K562 (cell line): ENCODE results near the gene KAZN. TPM values are rescaled to one million over a fixed set of nuclear protein-coding genes. Genes with fewer than 3 reads are reported as not detected.

Experiments used
- ARID1B ChIP-seq: fragments of 450-650 bp; IDR thresholded peaks from 2 replicates; pipeline ENCODE4 v1.6.1; 2016; ENCODE audit warnings: antibody characterized with exemption, mild to moderate bottlenecking, inconsistent platforms
- BDP1 ChIP-seq: IDR thresholded peaks from 3 replicates; pipeline ENCODE4 v1.6.1; 2011; ENCODE audit not compliant: insufficient read length, insufficient read depth
- CREBBP ChIP-seq: IDR thresholded peaks from one replicate; pipeline ENCODE4 v1.6.1; 2012; ENCODE audit warnings: low read depth, mild to moderate bottlenecking, control low read depth, inconsistent platforms, low read length
- DACH1 ChIP-seq: fragments of 450-650 bp; IDR thresholded peaks from 2 replicates; pipeline ENCODE4 v1.6.1; 2018; ENCODE audit not compliant: partially characterized antibody
- ESRRB ChIP-seq: fragments of 250-450 bp; sonication (Bioruptor Pico); IDR thresholded peaks from 2 replicates; pipeline ENCODE4 v1.5.0; 2020; ENCODE audit warnings: mild to moderate bottlenecking, moderate library complexity, borderline replicate concordance
- KDM5B ChIP-seq: fragments of 200-600 bp; sonication (generic); IDR thresholded peaks from 2 replicates; pipeline ENCODE4 v1.6.1; 2012; ENCODE audit warnings: low read depth, mild to moderate bottlenecking, moderate library complexity, low read length, control low read depth, inconsistent platforms; ENCODE audit not compliant: insufficient replicate concordance
- NCOA2 ChIP-seq, 2 experiments: fragments of 450-650 bp; IDR thresholded peaks; 2 replicates each; pipeline ENCODE4 v1.6.1; 2018; ENCODE audit warnings: mild to moderate bottlenecking in 2 of 2, moderate library complexity in 1 of 2; ENCODE audit not compliant: partially characterized antibody in 2 of 2
- PHB ChIP-seq: fragments of 250-450 bp; sonication (Bioruptor Pico); IDR thresholded peaks from 2 replicates; pipeline ENCODE4 v1.5.0; 2021
- PRPF4 ChIP-seq: fragments of 200-400 bp; formaldehyde crosslinking; IDR thresholded peaks from one replicate; pipeline ENCODE4 v1.6.1; 2017; ENCODE audit warnings: low read length, low read depth, mild to moderate bottlenecking; ENCODE audit not compliant: insufficient read depth, poor library complexity, severe bottlenecking
- RBM15 ChIP-seq: fragments of 200-400 bp; formaldehyde crosslinking; IDR thresholded peaks from 2 replicates; pipeline ENCODE4 v1.6.1; 2018; ENCODE audit warnings: mild to moderate bottlenecking, low read length, moderate library complexity; ENCODE audit not compliant: insufficient read depth
- YY1 ChIP-seq, 3 experiments: IDR thresholded peaks; 2 replicates each; pipeline ENCODE4 v1.6.1; 2011; ENCODE audit warnings: low read length in 2 of 3, mild to moderate bottlenecking in 2 of 3, moderate library complexity in 2 of 3, borderline replicate concordance in 1 of 3, control low read depth in 1 of 3, low read depth in 1 of 3; ENCODE audit not compliant: insufficient read depth in 3 of 3, insufficient replicate concordance in 2 of 3, control insufficient read depth in 1 of 3, insufficient read length in 1 of 3; ENCODE audit errors: extremely low read depth in 1 of 3
- polyA plus RNA-seq, 8 experiments: library from polyadenylated mRNA; depleted of rRNA in 4 of 8; stranded (reverse) in 5 of 8; unstranded in 3 of 8; fragments of >200 nt; fragmentation: Nextera tagmentation in 2 of 8; fragmentation: Illumina TruSeq in 1 of 8; extraction: Ambion mirVana in 2 of 8; extraction: Trizol in 1 of 8; gene quantifications; 2 replicates each; pipeline versions ENCODE4 v1.2.1 to v1.2.3, GENCODE V29; 2011 to 2014; ENCODE audit warnings: inconsistent platforms in 1 of 8, missing spikeins in 1 of 8
- total RNA-seq, 7 experiments: library from RNA; depleted of rRNA in 6 of 7; stranded (reverse); fragments of >200 nt in 6 of 7; fragmentation: Illumina TruSeq in 2 of 7; extraction: Trizol in 2 of 7; gene quantifications; 2 replicates each; pipeline versions ENCODE4 v1.2.1 to v1.2.3, GENCODE V29; 2011 to 2021; ENCODE audit warnings: low replicate concordance in 1 of 7
- TF ChIP-seq, protein P1 (sequence below): IDR thresholded peaks from 2 replicates; pipeline ENCODE4 v1.6.1; 2014; ENCODE audit warnings: antibody characterized with exemption
- TF ChIP-seq, protein P2 (sequence below): fragments of 450-650 bp; formaldehyde crosslinking; IDR thresholded peaks from 2 replicates; pipeline ENCODE4 v1.4.0; 2022; ENCODE audit warnings: missing genetic modification characterization
- TF ChIP-seq, protein P3 (sequence below): fragments of 450-650 bp; formaldehyde crosslinking; conservative IDR thresholded peaks from 2 replicates; pipeline ENCODE4 v1.4.0; 2022; ENCODE audit warnings: mild to moderate bottlenecking, missing genetic modification characterization
- TF ChIP-seq, protein P4 (sequence below): fragments of 450-650 bp; formaldehyde crosslinking; IDR thresholded peaks from 2 replicates; pipeline ENCODE4 v1.4.0; 2020; ENCODE audit warnings: mild to moderate bottlenecking, mixed read lengths

Gene KAZN
- total and polyA plus RNA-seq, 9 of the 15 experiments (the other 6 are each of a cell fraction or from before 2014, with no cell fraction given), result 2.1 to 21.6 (median 5.4) TPM

DNA sequence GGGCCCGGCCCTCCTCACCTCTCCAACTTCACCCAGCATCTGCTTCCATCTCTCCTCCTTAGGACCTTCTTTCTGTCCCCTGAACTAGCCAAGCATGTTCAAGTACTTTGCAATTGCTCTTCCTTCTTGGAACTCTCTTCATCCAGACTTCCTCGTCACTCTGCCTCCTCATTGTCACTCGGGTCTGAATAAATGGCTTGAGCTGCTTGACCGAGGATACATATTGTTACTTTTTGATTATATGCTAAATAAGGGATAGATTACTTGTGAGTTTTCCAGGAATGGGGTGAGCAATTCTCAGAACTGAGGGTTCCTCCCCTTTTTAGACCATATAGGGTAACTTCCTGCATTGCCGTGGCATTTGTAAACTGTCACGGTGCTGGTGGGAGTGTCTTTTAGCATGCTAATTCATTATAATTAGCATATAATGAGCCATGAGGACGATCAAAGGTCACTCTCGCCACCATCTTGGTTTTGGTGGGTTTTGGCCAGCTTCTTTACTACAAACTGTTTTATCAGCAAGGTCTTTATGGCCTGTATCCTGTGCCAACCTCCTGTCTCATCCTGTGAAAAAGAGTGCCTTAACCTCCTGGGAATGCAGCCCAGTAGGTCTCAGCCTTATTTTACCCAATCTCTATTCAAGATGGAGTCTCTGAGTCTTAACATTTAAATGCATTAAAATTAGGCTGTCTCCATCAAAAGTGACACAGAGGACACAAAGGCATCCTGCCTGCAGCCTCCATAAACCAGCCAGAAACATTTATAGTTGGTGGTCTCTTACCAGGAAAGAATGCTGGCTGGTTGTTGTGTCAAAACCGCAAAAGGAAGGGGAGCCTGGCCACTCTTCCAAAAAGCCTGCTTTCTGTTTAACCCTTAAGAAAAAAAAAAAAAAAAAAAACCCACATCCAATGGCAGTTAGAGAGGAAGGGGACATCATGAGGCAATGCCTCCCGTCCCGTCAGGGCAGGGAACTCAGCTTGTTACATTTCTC lies 179.3 kb downstream of the KAZN start (continued):
- TF ChIP-seq, protein P1, sequence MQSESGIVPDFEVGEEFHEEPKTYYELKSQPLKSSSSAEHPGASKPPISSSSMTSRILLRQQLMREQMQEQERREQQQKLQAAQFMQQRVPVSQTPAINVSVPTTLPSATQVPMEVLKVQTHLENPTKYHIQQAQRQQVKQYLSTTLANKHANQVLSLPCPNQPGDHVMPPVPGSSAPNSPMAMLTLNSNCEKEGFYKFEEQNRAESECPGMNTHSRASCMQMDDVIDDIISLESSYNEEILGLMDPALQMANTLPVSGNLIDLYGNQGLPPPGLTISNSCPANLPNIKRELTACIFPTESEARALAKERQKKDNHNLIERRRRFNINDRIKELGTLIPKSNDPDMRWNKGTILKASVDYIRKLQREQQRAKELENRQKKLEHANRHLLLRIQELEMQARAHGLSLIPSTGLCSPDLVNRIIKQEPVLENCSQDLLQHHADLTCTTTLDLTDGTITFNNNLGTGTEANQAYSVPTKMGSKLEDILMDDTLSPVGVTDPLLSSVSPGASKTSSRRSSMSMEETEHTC, result no peak
- no peak for TF ChIP-seq PRPF4
- no peak for TF ChIP-seq DACH1
- TF ChIP-seq CREBBP, result no peak
- TF ChIP-seq NCOA2 (IDR thresholded peaks at IDR 0.05; ENCODE audit: partially characterized antibody in 2 of 2), result no peak
- peak; percentile 71 for TF ChIP-seq ARID1B
- TF ChIP-seq, protein P2, sequence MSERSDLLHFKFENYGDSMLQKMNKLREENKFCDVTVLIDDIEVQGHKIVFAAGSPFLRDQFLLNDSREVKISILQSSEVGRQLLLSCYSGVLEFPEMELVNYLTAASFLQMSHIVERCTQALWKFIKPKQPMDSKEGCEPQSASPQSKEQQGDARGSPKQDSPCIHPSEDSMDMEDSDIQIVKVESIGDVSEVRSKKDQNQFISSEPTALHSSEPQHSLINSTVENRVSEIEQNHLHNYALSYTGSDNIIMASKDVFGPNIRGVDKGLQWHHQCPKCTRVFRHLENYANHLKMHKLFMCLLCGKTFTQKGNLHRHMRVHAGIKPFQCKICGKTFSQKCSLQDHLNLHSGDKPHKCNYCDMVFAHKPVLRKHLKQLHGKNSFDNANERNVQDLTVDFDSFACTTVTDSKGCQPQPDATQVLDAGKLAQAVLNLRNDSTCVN (CRISPR knock-in tag), result no peak
- no peak for TF ChIP-seq RBM15
- TF ChIP-seq, protein P3, sequence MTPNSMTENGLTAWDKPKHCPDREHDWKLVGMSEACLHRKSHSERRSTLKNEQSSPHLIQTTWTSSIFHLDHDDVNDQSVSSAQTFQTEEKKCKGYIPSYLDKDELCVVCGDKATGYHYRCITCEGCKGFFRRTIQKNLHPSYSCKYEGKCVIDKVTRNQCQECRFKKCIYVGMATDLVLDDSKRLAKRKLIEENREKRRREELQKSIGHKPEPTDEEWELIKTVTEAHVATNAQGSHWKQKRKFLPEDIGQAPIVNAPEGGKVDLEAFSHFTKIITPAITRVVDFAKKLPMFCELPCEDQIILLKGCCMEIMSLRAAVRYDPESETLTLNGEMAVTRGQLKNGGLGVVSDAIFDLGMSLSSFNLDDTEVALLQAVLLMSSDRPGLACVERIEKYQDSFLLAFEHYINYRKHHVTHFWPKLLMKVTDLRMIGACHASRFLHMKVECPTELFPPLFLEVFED (CRISPR knock-in tag), result peak; percentile 76
- TF ChIP-seq KDM5B, result peak; percentile 92
- peak; percentile 38 to 85 (median 46) for TF ChIP-seq YY1 (IDR thresholded peaks at IDR 0.05; ENCODE audit: borderline replicate concordance in 1 of 3, control insufficient read depth in 1 of 3, extremely low read depth in 1 of 3, insufficient read depth in 3 of 3, insufficient read length in 1 of 3, insufficient replicate concordance in 2 of 3, low read depth in 1 of 3, low read length in 2 of 3)
- 0 out of 2 replicates have a peak, but pooled peaks have one; percentile 79 for TF ChIP-seq ESRRB (CRISPR knock-in tag)
- no peak for TF ChIP-seq BDP1
- TF ChIP-seq, protein P4, sequence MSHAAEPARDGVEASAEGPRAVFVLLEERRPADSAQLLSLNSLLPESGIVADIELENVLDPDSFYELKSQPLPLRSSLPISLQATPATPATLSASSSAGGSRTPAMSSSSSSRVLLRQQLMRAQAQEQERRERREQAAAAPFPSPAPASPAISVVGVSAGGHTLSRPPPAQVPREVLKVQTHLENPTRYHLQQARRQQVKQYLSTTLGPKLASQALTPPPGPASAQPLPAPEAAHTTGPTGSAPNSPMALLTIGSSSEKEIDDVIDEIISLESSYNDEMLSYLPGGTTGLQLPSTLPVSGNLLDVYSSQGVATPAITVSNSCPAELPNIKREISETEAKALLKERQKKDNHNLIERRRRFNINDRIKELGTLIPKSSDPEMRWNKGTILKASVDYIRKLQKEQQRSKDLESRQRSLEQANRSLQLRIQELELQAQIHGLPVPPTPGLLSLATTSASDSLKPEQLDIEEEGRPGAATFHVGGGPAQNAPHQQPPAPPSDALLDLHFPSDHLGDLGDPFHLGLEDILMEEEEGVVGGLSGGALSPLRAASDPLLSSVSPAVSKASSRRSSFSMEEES (CRISPR knock-in tag), result no peak
- no peak for TF ChIP-seq PHB (CRISPR knock-in tag)
